Skin epidermis (tissue), 12 donors: ENCODE data around the gene CHAF1B.
"Not testable (repeated sequence)": the region's sequence is repeated elsewhere in the genome, so short reads cannot be mapped to it uniquely, and the experiment has no call there.

ENCODE experiments used
- H3K27ac ChIP-seq, 21 experiments: fragments of 200-600 bp; sonication (generic) in 11 of 21; one replicate each; pipeline ENCODE4 v1.5.0; 2020; ENCODE audit warnings: mild to moderate bottlenecking in 3 of 21, inconsistent platforms in 2 of 21, moderate library complexity in 2 of 21
- H3K4me3 ChIP-seq, 7 experiments: fragments of 200-600 bp; sonication (generic) in 2 of 7; one replicate each; pipeline ENCODE4 v1.5.0; 2020; ENCODE audit warnings: inconsistent platforms in 2 of 7, mild to moderate bottlenecking in 2 of 7, moderate library complexity in 1 of 7

The CHAF1B gene

GRCh38 chr21:36385233-36386030 is at the start of gene CHAF1B:
Gene CHAF1B (plus strand): TSS chr21:36385392. CDS start chr21:36386137, 745 bp downstream.
- H3K4me3 ChIP-seq = peak within 1 kb of the TSS; percentile 49 to 87 (median 73)
- H3K27ac ChIP-seq = peak within 1 kb of the TSS in 18 of 21 experiments; percentile 23 to 90 (median 66)

DNA sequence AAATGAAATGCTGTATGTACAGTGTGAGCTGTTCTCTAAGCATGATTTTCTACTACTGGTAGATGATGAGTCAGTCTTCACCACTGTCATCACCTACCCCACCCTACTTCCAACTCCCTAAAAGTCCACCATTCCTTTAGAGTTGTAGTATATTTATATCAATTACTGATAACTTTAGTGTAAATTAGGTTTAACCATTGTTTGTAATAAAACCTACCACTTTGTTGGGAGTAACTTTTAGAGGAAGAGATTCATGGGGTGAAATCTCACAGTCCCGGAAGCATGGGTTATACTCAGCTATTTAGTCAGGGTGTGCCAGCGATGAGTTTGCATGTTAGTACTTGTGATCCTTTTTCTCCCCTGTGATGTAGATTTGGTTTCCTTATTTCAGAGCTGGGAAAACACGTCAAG is 48.1 kb upstream of the CHAF1B start:
- peak overlapping the region in 15 of 21 experiments; percentile 1 to 80 (median 51) for H3K27ac ChIP-seq
- H3K4me3 ChIP-seq = no peak overlapping the region

DNA sequence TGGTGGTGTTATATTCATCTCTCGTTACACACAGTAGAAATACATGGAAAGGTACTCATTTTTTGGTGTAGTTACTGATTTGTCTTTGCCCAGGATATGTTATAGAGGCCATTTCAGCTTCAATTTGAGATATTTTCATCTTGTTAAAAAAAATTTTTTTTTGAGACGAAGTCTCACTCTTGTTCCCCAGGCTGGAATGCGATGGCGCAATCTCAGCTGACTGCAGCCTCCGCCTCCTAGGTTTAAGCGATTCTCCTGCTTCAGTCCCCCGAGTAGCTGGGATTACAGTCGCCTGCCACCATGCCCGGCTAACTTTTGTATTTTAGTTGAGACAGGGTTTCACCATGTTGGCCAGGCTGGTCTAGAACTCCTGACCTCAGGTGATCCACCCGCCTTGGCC is 46.2 kb upstream of the CHAF1B start:
- no peak overlapping the region for H3K4me3 ChIP-seq
- H3K27ac ChIP-seq = no peak overlapping the region

- not testable (repeated sequence) for H3K27ac ChIP-seq, H3K4me3 ChIP-seq
Observed at GRCh38 chr21:36342581-36342980, 42.6 kb upstream of the CHAF1B start.

- H3K27ac ChIP-seq = no peak overlapping the region
- no peak overlapping the region for H3K4me3 ChIP-seq
Observed at GRCh38 chr21:36344931-36345330, 40.3 kb upstream of the CHAF1B start.

DNA sequence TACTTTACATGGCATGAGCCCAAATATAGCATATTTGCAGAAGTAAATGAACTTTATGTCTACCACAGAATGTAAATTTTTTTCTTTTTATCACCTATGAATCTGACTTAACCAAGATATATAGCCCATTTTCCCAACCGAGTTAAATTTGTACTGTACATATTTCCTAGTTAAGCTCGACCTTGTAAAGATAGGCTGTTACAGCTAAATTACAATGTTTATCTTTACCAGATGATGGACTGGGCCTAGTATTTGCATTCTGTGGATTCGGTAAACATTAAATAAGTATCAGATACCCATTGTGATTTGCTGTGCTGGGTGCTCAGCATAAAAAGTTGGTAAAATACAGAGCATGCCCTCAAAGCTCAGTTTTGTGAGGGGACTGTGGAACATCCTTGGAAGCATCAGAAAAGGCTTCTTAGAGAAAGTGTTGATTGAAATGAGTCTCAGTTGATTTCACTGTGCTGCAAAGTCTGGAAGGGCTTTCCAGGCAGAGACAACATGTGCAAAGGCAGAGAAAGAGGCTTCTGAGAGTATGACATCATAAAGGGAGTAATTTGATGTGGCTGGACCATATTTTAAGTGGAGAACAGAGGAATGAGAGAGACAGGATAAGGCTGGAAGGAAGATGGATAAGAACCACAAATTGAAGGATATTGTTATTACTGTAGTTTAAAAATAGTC is 37.8 kb upstream of the CHAF1B start:
- Histone ChIP-seq H3K27ac (no peak overlapping the region), H3K4me3 (no peak overlapping the region)

- Histone ChIP-seq H3K4me3 (no peak overlapping the region), H3K27ac (no peak overlapping the region)
Observed at GRCh38 chr21:36347962-36348328, 37.2 kb upstream of the CHAF1B start.

DNA sequence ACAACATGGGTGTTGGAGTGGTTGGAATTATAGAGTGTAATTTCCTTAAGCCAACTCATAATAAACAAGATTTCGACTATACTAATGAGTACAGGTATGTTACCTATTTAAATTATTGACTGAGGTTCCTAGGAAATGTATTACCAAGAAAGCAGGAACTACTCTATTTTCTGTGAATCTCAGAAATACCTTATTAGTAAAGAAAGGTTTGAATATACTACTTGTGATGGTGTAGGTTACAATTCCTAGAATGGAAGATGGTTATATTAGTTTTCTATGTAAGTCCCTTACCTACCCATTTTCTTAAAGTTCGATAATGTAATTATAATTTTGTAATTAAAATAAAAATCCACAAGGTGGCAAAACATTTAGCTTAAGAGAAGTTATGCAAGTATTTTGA is 35.9 kb upstream of the CHAF1B start:
- peak overlapping the region in 1 of 21 experiments; percentile 26 for H3K27ac ChIP-seq
- no peak overlapping the region for H3K4me3 ChIP-seq

DNA sequence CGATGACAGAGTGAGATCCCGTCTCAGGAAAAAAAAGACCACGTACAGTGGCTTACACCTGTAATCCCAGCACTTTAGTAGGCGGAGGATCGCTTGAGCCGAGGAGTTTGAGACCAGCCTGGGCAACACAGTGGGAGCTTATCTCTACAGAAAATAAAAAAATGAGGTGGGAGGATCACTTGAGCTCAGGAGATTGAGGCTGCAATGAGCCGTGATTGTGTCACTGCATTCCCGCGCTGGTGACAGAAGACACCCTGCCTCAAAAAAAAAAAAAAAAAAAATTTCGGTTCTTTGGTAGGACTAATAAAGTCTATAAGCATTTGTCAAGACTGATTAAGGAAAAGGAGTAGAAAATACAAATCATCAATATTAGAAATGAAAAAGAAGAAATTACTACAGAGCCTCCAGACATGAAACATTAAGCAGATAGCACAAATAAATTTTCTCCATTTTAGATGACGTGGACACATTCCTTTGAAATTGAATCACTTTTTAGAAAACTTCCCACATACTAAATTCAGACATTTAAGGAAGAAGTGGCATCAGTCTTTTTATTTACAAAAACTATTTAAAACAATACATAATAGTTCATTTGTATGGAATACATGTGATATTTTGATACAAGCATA is 34.8 kb upstream of the CHAF1B start:
- H3K4me3 ChIP-seq = no peak overlapping the region
- H3K27ac ChIP-seq = peak overlapping the region in 2 of 21 experiments; percentile 15 to 26

- Histone ChIP-seq H3K4me3 (no peak overlapping the region), H3K27ac (no peak overlapping the region)
Observed at GRCh38 chr21:36354918-36355680, 30.1 kb upstream of the CHAF1B start.

- Histone ChIP-seq H3K27ac (no peak overlapping the region), H3K4me3 (no peak overlapping the region)
Observed at GRCh38 chr21:36355868-36356267, 29.3 kb upstream of the CHAF1B start.

DNA sequence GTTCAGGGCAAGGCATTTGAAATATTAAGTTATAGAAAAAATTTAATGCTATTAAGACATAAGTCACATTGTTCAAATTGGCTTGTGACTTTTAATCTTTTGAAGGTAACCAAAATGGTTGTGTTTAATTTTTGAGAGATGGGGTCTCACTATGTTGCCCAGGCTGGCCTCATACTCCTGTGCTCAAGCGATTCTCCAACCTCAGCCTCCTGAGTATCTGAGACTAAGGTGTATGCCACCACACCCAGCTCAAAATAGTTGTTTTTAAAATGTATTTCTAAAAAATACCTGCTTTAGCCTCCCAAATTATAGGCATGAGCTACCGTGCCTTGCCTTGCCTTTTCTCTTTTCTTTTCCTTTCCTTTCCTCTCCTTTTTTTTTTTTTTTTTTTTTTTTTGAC is 26.0 kb upstream of the CHAF1B start:
- no peak overlapping the region for H3K4me3 ChIP-seq
- no peak overlapping the region for H3K27ac ChIP-seq

- H3K27ac ChIP-seq = no peak overlapping the region
Observed at GRCh38 chr21:36369064-36369685, 16.0 kb upstream of the CHAF1B start.

DNA sequence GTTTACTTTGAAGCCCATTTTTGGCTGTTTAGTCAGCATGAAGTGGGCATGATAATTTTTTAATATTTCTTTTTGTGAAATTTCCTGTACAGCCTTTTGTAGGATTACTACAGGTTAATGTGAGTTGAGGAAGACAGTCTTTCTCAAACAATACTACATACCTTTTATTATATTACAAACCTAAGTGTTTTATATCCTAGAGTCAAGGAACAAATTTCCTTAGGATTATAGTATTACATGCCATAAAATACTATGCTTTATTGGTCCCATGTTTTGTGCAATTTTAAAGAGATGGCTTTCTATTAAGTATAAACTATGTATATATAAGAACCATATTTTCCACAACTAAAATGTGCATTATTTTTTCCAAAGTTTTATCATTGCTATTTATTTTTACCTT is 9.2 kb upstream of the CHAF1B start:
- H3K4me3 ChIP-seq = no peak overlapping the region
- H3K27ac ChIP-seq = no peak overlapping the region

More at GRCh38 chr21:36369064-36369685, 16.0 kb upstream of the CHAF1B start:
- H3K4me3 ChIP-seq = no peak overlapping the region

DNA sequence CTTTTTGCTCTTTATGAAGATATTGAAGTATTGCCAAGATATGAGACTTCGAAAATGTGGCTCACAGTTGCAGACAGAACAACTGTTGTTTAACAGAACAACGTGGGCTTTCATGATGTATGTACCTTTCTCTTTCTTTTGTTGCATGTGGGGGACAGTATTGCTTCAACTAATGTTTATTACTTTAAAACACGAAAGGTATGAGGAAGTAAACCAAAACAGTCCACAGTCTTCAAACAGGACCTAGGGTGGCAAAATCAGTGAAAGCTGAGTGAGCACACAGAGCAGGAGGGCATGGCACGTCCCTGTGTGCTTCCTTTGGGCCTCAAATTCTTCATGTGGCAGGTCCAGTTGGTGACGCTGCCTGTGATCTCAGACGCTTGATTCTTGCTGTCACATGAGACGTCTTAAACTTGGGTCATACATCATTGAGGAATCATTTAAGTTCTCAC is 7.8 kb upstream of the CHAF1B start:
- H3K27ac ChIP-seq = no peak overlapping the region
- H3K4me3 ChIP-seq = no peak overlapping the region

DNA sequence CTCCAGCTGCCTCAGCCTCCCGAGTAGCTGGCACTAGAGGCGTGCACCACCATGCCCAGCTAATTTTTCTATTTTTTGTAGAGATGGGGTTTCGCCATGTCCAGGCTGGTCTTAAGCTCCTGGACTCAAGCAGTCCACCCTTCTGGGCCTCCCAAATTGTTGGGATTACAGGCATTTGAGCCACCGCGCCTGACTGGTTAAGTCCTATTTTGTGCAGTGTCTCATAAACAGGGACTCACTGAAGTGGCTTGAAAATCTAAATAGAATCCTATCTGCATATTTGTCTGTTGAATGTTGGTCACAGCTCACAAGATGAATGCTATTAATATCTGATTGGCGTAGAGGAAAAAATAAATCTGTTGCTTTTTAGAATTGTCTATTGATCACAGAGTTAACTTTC is 5.9 kb upstream of the CHAF1B start:
- no peak overlapping the region for H3K27ac ChIP-seq

DNA sequence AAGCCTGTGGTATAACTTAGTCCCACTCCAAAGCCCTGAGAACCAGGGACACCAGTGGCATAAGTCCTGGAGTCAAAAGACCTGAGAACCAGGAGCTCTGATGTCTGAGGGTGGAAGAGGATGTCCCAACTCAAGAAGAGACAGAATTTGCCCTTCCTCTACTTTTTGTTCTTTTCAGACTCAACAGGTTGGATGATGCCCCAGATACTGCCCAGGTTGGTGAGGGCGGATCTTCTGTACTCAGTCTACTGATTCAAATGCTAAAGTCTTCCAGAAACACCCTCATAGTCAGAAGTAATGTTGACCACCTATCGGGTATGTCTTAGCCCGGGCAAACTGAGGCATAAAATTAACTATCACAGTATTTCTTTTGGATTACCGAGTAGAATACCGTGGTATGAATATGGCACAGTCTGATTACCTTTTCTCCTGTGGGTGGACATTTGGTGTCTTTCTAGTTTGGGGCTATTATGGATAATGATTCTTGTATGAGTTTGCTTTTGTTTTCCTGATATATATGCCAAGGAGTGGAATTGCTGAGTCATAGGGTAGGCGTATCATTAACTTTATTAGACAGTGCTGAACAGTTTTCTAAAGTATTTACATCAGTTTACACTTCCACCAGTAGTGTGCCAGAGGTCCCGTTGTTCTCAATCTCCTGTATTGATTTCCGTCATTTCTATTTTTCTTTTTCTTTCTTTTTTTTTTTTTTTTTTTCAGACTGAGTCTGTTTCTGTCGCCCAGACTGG is 3.2 kb upstream of the CHAF1B start:
- no peak overlapping the region for H3K27ac ChIP-seq

More for the DNA sequence above, 5.9 kb upstream of the CHAF1B start:
- H3K4me3 ChIP-seq = no peak overlapping the region

DNA sequence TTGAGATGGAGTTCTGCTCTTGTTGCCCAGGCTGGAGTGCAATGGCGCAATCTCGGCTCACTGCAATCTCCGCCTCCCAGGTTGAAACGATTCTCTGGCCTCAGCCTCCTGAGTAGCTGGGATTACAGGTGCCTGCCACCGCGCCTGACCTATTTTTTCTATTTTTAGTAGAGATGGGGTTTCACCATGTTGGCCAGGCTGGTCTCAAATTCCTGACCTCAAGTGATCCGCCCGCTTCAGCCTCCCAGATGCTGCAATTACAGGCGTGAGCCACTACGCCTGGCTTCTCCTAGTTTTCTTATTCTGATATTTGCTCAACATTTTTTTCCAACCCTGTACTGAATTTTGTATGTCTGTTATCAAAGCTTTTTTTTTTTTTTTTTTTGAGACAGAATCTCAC is 2.5 kb upstream of the CHAF1B start:
- not testable (repeated sequence) for H3K27ac ChIP-seq, H3K4me3 ChIP-seq

More for the DNA sequence above, 3.2 kb upstream of the CHAF1B start:
- H3K4me3 ChIP-seq = no peak overlapping the region

GRCh38 chr21:36384885-36385232 is 333 bp upstream of the CHAF1B start:
- H3K4me3 ChIP-seq = peak overlapping the region in 6 of 7 experiments; percentile 49 to 87 (median 68)
- no peak overlapping the region for H3K27ac ChIP-seq
